Adrenal gland (tissue), 12 donors: ENCODE data around the gene ALOX15B. TPM values are rescaled to one million over a fixed set of nuclear protein-coding genes. Genes with fewer than 3 reads are reported as not detected.

Experiments used
- DNase-seq, 7 donors: peaks; one replicate each; pipeline ENCODE4 v3.0.0-alpha.2; 2019 to 2020
- H3K27ac ChIP-seq, 5 donors: fragments of 200-600 bp; sonication (generic) in 4 of 5; 1 replicate in 3 of 5; 2 replicates in 2 of 5; pipeline versions ENCODE4 v1.5.1 to v1.8.0; 2016 to 2020; ENCODE audit warnings: mild to moderate bottlenecking in 1 of 5
- H3K27me3 ChIP-seq: fragments of 200-600 bp; 2 replicates; pipeline ENCODE4 v1.8.0; 2021
- H3K36me3 ChIP-seq, 2 donors: fragments of 200-600 bp; replicated peaks in 1 of 2; 1 replicate in 1 of 2; 2 replicates in 1 of 2; pipeline versions ENCODE4 v1.5.1 to v1.8.0; 2018 to 2022
- H3K4me1 ChIP-seq, 2 donors: fragments of 200-600 bp; replicated peaks in 1 of 2; 1 replicate in 1 of 2; 2 replicates in 1 of 2; pipeline versions ENCODE4 v1.5.1 to v1.8.0; 2018 to 2021
- H3K4me3 ChIP-seq, 4 donors: fragments of 200-600 bp; sonication (generic) in 3 of 4; one replicate each; pipeline ENCODE4 v1.5.1; 2016 to 2018
- H3K9me3 ChIP-seq, 3 donors: fragments of 200-600 bp; sonication (generic) in 1 of 3; replicated peaks in 1 of 3; 1 replicate in 2 of 3; 2 replicates in 1 of 3; pipeline versions ENCODE4 v1.5.1 to v1.8.0; 2016 to 2021
- POLR2A ChIP-seq, 2 donors: fragments of 450-650 bp; IDR thresholded peaks; one replicate each; pipeline ENCODE4 v1.6.1; 2017; ENCODE audit warnings: antibody characterized with exemption in 2 of 2, mild to moderate bottlenecking in 2 of 2, moderate library complexity in 1 of 2
- WGBS, 4 donors: extraction: QIAGEN DNeasy Blood & Tissue Kit in 2 of 4; methylation state at CpG; one replicate each; pipeline versions ENCODE4 v1.1.5 to v1.1.7; 2013 to 2017; 5-methylcytosine and 5-hydroxymethylcytosine counted together
- intact Hi-C, 2 donors: fragments of 100-400 bp; cut with DNase I; formaldehyde crosslinking; loops; one replicate each; pipeline versions ENCODE4 v1.14.1 to v1.15.0; 2022 to 2023
- polyA plus RNA-seq, 3 donors: library from polyadenylated mRNA; stranded (reverse); fragments of 200-250 nt in 2 of 3; fragments of 350-450 nt in 1 of 3; fragmentation: Illumina TruSeq in 1 of 3; extraction: RNeasy Lipid Tissue Mini Kit (QIAGEN cat#74804) in 1 of 3; gene quantifications; one replicate each; pipeline ENCODE4 v1.2.3, GENCODE V29; 2013 to 2014
- total RNA-seq, 9 donors: library from RNA; depleted of rRNA in 4 of 9; stranded (reverse); fragments of >200 nt in 4 of 9; fragments of 120-200 nt in 1 of 9; fragmentation: NEBNext Ultra II Directional in 1 of 9; extraction: Animal tissue kit (Norgen Biotek cat#: 25700) in 1 of 9; gene quantifications; one replicate each; pipeline versions ENCODE4 v1.1.0 to v1.2.4, GENCODE V29; 2013 to 2023
- TF ChIP-seq, protein P1 (sequence below), 6 experiments: fragments of 450-650 bp in 4 of 6; fragments of 200-600 bp in 2 of 6; sonication (generic) in 1 of 6; IDR thresholded peaks; 1 replicate in 5 of 6; 2 replicates in 1 of 6; pipeline versions ENCODE4 v1.5.1 to v1.8.0; 2016 to 2021; ENCODE audit warnings: antibody characterized with exemption in 6 of 6, mild to moderate bottlenecking in 2 of 6, moderate library complexity in 1 of 6
- donor health status: healthy with polysubstance abuse.
- donor health status: Bipolar disorder and iron deficiency.
- donor health status: DM: yes; HTN: yes; CAD: no.
- donor health status: DM: no; HTN: no; CAD: no.
- donor health status: DM: no; HTN: no; CAD: no.
- donor health status: DM: yes; HTN: yes; CAD: no.

Gene ALOX15B
- total and polyA plus RNA-seq, 12 donors: 1.1 to 9.8 (median 3.9) TPM; not detected in 1

DNA sequence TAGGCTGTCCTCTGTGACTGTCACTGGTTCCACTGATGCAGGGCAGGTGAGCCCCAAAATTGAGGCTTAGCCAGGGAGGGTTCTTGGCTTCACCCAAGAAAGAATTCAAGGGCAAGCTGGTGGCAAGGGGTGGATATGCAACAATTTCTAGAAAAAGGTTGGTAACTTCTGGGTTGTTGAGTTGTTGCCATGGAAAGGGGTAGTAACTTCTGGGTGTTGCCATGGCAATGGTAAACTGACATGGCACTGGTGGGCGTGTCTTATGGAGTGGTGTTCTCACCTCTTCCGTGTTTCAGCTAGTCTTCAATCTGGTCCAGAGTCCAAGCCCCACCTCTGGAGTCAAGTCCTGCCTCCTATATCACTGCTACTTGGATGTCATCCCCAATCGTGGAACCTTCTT lies 45.9 kb upstream of the ALOX15B start:
- Histone ChIP-seq H3K27ac (no peak overlapping the region), H3K4me1 (peaks cover 0 to 6% of the 10 kb centered on the region in 2 donors), H3K36me3 (no peaks in the 10 kb centered on the region), H3K9me3 (no peaks in the 10 kb centered on the region), H3K4me3 (no peak overlapping the region), H3K27me3 (peaks cover 14% of the 10 kb centered on the region)
- intact Hi-C loops: loop anchor here (5.0 to 10.0 kb wide), 2 partner anchors 131 to 178 kb away; no protein-coding TSS in a partner anchor
- 45 to 69% (median 59%) methylated on average over 3 of the region's 3 CpGs for WGBS, 4 donors
- DNase-seq: peak in 1 of 7 donors; percentile 42
- TF ChIP-seq, protein P1, sequence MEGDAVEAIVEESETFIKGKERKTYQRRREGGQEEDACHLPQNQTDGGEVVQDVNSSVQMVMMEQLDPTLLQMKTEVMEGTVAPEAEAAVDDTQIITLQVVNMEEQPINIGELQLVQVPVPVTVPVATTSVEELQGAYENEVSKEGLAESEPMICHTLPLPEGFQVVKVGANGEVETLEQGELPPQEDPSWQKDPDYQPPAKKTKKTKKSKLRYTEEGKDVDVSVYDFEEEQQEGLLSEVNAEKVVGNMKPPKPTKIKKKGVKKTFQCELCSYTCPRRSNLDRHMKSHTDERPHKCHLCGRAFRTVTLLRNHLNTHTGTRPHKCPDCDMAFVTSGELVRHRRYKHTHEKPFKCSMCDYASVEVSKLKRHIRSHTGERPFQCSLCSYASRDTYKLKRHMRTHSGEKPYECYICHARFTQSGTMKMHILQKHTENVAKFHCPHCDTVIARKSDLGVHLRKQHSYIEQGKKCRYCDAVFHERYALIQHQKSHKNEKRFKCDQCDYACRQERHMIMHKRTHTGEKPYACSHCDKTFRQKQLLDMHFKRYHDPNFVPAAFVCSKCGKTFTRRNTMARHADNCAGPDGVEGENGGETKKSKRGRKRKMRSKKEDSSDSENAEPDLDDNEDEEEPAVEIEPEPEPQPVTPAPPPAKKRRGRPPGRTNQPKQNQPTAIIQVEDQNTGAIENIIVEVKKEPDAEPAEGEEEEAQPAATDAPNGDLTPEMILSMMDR (IDR thresholded peaks at IDR 0.05): no peak
- no peak for TF ChIP-seq POLR2A (IDR thresholded peaks at IDR 0.05)

GRCh38 chr17:7993972-7994589 lies 44.8 kb upstream of the ALOX15B start:
- WGBS, 4 donors: 84 to 90% (median 86%) methylated on average over 27 of the region's 27 CpGs
- Histone ChIP-seq H3K4me3 (no peak overlapping the region), H3K9me3 (no peaks in the 10 kb centered on the region), H3K27me3 (peaks cover 22% of the 10 kb centered on the region), H3K36me3 (no peaks in the 10 kb centered on the region), H3K4me1 (peaks cover 0 to 6% of the 10 kb centered on the region in 2 donors), H3K27ac (no peak overlapping the region)
- TF ChIP-seq POLR2A (IDR thresholded peaks at IDR 0.05): no peak
- TF ChIP-seq, protein P1 (IDR thresholded peaks at IDR 0.05): no peak
- DNase-seq: no peak
- intact Hi-C loops: loop anchor here (5.0 to 10.0 kb wide), 2 partner anchors 132 to 179 kb away; no protein-coding TSS in a partner anchor

DNA sequence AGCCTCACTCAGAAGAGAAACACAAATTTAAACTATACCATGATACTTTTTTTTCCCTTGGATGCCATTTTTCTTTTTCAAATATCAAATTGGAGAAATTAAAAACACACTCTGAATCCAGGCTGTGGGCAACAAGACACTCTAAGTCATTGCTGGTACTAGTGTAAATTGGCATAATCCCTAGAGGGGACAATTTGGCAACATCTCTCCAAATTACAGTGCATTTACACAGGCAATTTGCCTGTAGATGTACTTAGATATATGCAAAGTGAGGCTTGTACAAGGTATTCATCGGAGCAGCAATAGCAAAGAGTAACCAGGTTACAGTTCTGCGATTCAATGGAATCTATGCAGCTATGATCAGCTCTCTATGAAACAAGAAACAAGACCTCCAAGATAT lies 43.1 kb upstream of the ALOX15B start:
- H3K4me1 ChIP-seq: no peaks in the 10 kb centered on the region
- H3K27ac ChIP-seq: no peak overlapping the region
- H3K4me3 ChIP-seq: no peak overlapping the region
- intact Hi-C loops: loop anchor here in 1 of 2 donors (10.0 kb wide), 1 partner anchor 181 kb away; no protein-coding TSS in a partner anchor
- H3K9me3 ChIP-seq: no peaks in the 10 kb centered on the region
- DNase-seq: no peak
- TF ChIP-seq, protein P1 (IDR thresholded peaks at IDR 0.05): no peak
- no peak for TF ChIP-seq POLR2A (IDR thresholded peaks at IDR 0.05)
- peaks cover 24% of the 10 kb centered on the region for H3K27me3 ChIP-seq
- H3K36me3 ChIP-seq: no peaks in the 10 kb centered on the region
- 91 to 98% (median 94%) methylated on average over 2 of the region's 2 CpGs for WGBS, 4 donors

GRCh38 chr17:7997186-7997585 lies 41.7 kb upstream of the ALOX15B start:
- Histone ChIP-seq H3K27me3 (peaks cover 31% of the 10 kb centered on the region), H3K27ac (no peak overlapping the region), H3K4me1 (no peaks in the 10 kb centered on the region), H3K9me3 (no peaks in the 10 kb centered on the region), H3K4me3 (no peak overlapping the region), H3K36me3 (no peaks in the 10 kb centered on the region)
- intact Hi-C loops: loop anchor here in 1 of 2 donors (10.0 kb wide), 1 partner anchor 182 kb away; no protein-coding TSS in a partner anchor
- 23 to 31% (median 26%) methylated on average over 5 of the region's 5 CpGs for WGBS, 4 donors
- TF ChIP-seq POLR2A (IDR thresholded peaks at IDR 0.05): no peak
- TF ChIP-seq, protein P1 (IDR thresholded peaks at IDR 0.05): no peak
- DNase-seq: peak in 1 of 7 donors; percentile 23
